ENCODE measurements around the gene TTLL11.

DNA sequence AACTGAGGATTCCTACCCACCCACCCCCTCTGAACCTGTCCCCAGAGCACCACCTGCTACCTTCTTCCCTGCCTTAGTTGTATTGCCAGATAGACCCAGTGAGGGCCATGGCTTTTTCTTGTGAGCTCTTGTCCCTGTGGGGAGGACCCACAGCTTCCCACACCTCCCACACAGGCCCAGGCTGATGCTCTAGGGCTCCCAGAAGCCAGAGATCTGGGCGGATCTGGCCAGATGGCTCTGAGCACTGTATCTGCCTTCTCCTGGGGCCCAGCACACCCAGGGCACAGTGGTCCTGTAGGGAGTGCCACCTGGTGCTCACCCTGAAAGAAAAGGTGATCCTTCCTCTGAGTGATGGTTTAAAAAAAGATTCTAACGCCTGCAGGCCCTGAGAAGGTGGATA is 310.0 kb downstream of the TTLL11 start:
- TF ChIP-seq, protein P1, sequence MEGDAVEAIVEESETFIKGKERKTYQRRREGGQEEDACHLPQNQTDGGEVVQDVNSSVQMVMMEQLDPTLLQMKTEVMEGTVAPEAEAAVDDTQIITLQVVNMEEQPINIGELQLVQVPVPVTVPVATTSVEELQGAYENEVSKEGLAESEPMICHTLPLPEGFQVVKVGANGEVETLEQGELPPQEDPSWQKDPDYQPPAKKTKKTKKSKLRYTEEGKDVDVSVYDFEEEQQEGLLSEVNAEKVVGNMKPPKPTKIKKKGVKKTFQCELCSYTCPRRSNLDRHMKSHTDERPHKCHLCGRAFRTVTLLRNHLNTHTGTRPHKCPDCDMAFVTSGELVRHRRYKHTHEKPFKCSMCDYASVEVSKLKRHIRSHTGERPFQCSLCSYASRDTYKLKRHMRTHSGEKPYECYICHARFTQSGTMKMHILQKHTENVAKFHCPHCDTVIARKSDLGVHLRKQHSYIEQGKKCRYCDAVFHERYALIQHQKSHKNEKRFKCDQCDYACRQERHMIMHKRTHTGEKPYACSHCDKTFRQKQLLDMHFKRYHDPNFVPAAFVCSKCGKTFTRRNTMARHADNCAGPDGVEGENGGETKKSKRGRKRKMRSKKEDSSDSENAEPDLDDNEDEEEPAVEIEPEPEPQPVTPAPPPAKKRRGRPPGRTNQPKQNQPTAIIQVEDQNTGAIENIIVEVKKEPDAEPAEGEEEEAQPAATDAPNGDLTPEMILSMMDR (conservative IDR thresholded peaks at IDR 0.05; ENCODE audit: low read length), result no peak
- TF ChIP-seq EZH2phosphoT487 (IDR thresholded peaks at IDR 0.05; ENCODE audit: borderline replicate concordance), result no peak

All from Loucy (cell line).